SK-N-MC (cell line): ENCODE measurements around the gene DIPK2B.

ENCODE experiments used
- DNase-seq: peaks from one replicate; pipeline ENCODE4 v3.0.0-alpha.2; 2011; ENCODE audit warnings: low read depth, low spot score
- H3K27ac ChIP-seq: fragments of 200-600 bp; sonication (generic); 2 replicates; pipeline ENCODE4 v1.5.1; 2016; ENCODE audit warnings: mixed run types
- H3K36me3 ChIP-seq: fragments of 200-600 bp; sonication (generic); 2 replicates; pipeline ENCODE4 v1.6.1; 2017; ENCODE audit warnings: antibody characterized with exemption, low read length, mixed read lengths; ENCODE audit not compliant: insufficient read depth
- H3K4me3 ChIP-seq: fragments of 200-600 bp; sonication (generic); 2 replicates; pipeline ENCODE4 v1.5.1; 2016
- H3K9ac ChIP-seq: fragments of 200-600 bp; sonication (generic); 2 replicates; pipeline ENCODE4 v1.8.0; 2017; ENCODE audit warnings: mixed run types, mixed read lengths; ENCODE audit not compliant: insufficient read length
- H3K9me3 ChIP-seq: fragments of 200-600 bp; sonication (generic); 2 replicates; pipeline ENCODE4 v1.6.1; 2017; ENCODE audit warnings: low read depth, mild to moderate bottlenecking, antibody characterized with exemption, low read length, moderate library complexity, mixed read lengths
- EZH2 ChIP-seq: fragments of 200-600 bp; sonication (generic); IDR thresholded peaks from one replicate; pipeline ENCODE4 v1.6.1; 2017; ENCODE audit warnings: antibody characterized with exemption
- FOXP2 ChIP-seq: optimal IDR thresholded peaks from 2 replicates; pipeline ENCODE3; 2011; ENCODE audit warnings: mild to moderate bottlenecking, moderate library complexity; ENCODE audit not compliant: insufficient read depth; ENCODE audit errors: extremely low read length, control extremely low read depth
- POLR2AphosphoS5 ChIP-seq: IDR thresholded peaks from 2 replicates; pipeline ENCODE4 v1.6.1; 2012; ENCODE audit warnings: mild to moderate bottlenecking, low read depth, low read length, borderline replicate concordance

Gene DIPK2B

GRCh38 chrX:45184211-45184610 is 16.5 kb downstream of the DIPK2B start:
- no peak for DNase-seq
- TF ChIP-seq POLR2AphosphoS5 (no peak), FOXP2 (no peak), EZH2 (no peak)
- no peaks in the 10 kb centered on the region for H3K9me3 ChIP-seq
- no peaks in the 10 kb centered on the region for H3K36me3 ChIP-seq
- no peak overlapping the region for H3K4me3 ChIP-seq
- no peak overlapping the region for H3K27ac ChIP-seq
- H3K9ac ChIP-seq, result no peak overlapping the region

GRCh38 chrX:45172890-45173289 is 27.8 kb downstream of the DIPK2B start:
- no peak for DNase-seq
- TF ChIP-seq EZH2, result no peak
- TF ChIP-seq POLR2AphosphoS5, result no peak
- no peak for TF ChIP-seq FOXP2
- H3K27ac ChIP-seq, result no peak overlapping the region
- H3K9me3 ChIP-seq, result no peaks in the 10 kb centered on the region
- no peak overlapping the region for H3K4me3 ChIP-seq
- no peaks in the 10 kb centered on the region for H3K36me3 ChIP-seq
- no peak overlapping the region for H3K9ac ChIP-seq

GRCh38 chrX:45166781-45167180 is 33.9 kb downstream of the DIPK2B start:
- TF ChIP-seq EZH2, result no peak
- TF ChIP-seq FOXP2, result no peak
- TF ChIP-seq POLR2AphosphoS5, result no peak
- Histone ChIP-seq H3K9ac (no peak overlapping the region), H3K9me3 (no peaks in the 10 kb centered on the region), H3K4me3 (no peak overlapping the region), H3K27ac (no peak overlapping the region), H3K36me3 (no peaks in the 10 kb centered on the region)
- DNase-seq, result no peak

GRCh38 chrX:45165726-45166125 is 35.0 kb downstream of the DIPK2B start:
- Histone ChIP-seq H3K9ac (no peak overlapping the region), H3K9me3 (no peaks in the 10 kb centered on the region), H3K36me3 (no peaks in the 10 kb centered on the region), H3K4me3 (no peak overlapping the region), H3K27ac (no peak overlapping the region)
- DNase-seq, result no peak
- TF ChIP-seq POLR2AphosphoS5 (no peak), EZH2 (no peak), FOXP2 (no peak)

- no peaks in the 10 kb centered on the region for H3K36me3 ChIP-seq
- DNase-seq, result no peak
- no peak for TF ChIP-seq POLR2AphosphoS5
- H3K27ac ChIP-seq, result no peak overlapping the region
- H3K4me3 ChIP-seq, result no peak overlapping the region
- no peak overlapping the region for H3K9ac ChIP-seq
- no peaks in the 10 kb centered on the region for H3K9me3 ChIP-seq
These were observed 35.7 kb downstream of the DIPK2B start for GRCh38 chrX:45164995-45165394.

GRCh38 chrX:45164021-45164621 is 36.6 kb downstream of the DIPK2B start:
- Histone ChIP-seq H3K9me3 (no peaks in the 10 kb centered on the region), H3K27ac (no peak overlapping the region), H3K9ac (no peak overlapping the region), H3K4me3 (no peak overlapping the region), H3K36me3 (no peaks in the 10 kb centered on the region)
- DNase-seq, result no peak
- TF ChIP-seq POLR2AphosphoS5, result no peak

- Histone ChIP-seq H3K9me3 (no peaks in the 10 kb centered on the region), H3K4me3 (no peak overlapping the region), H3K27ac (no peak overlapping the region), H3K9ac (no peak overlapping the region), H3K36me3 (no peaks in the 10 kb centered on the region)
- no peak for TF ChIP-seq FOXP2
- no peak for TF ChIP-seq POLR2AphosphoS5
- TF ChIP-seq EZH2, result no peak
- no peak for DNase-seq
These were observed 43.0 kb downstream of the DIPK2B start for GRCh38 chrX:45157647-45158046.

- TF ChIP-seq EZH2 (no peak), POLR2AphosphoS5 (no peak), FOXP2 (no peak)
- Histone ChIP-seq H3K4me3 (no peak overlapping the region), H3K36me3 (no peaks in the 10 kb centered on the region), H3K9ac (no peak overlapping the region), H3K27ac (no peak overlapping the region), H3K9me3 (no peaks in the 10 kb centered on the region)
- no peak for DNase-seq
These were observed 46.2 kb downstream of the DIPK2B start for GRCh38 chrX:45154462-45154861.

GRCh38 chrX:45154033-45154360 is 46.7 kb downstream of the DIPK2B start:
- H3K9me3 ChIP-seq, result no peaks in the 10 kb centered on the region
- no peak overlapping the region for H3K9ac ChIP-seq
- DNase-seq, result no peak
- no peak for TF ChIP-seq EZH2
- no peak for TF ChIP-seq POLR2AphosphoS5
- TF ChIP-seq FOXP2, result no peak
- no peaks in the 10 kb centered on the region for H3K36me3 ChIP-seq
- H3K27ac ChIP-seq, result no peak overlapping the region
- no peak overlapping the region for H3K4me3 ChIP-seq
